Measurements from ENCODE around the gene DSCAM. TPM values are rescaled to one million over a fixed set of nuclear protein-coding genes. Genes with fewer than 3 reads are reported as not detected.

Gene DSCAM
- total and polyA plus RNA-seq, 10 of the 15 experiments (the other 5 are each of a cell fraction or from before 2014, with no cell fraction given): not detected

GRCh38 chr21:40318371-40318770, 528.6 kb downstream of the DSCAM start:
- ChIA-PET CTCF (no interaction called here), RAD21 (ENCODE audit: unreplicated experiment) (no interaction called here), POLR2A (no interaction called here), SMC1A (ENCODE audit: uncharacterized antibody, unreplicated experiment) (no interaction called here)
- H2AFZ ChIP-seq (ENCODE audit: control insufficient read depth, low read depth, low read length): no peak overlapping the region
- H3K27ac ChIP-seq (ENCODE audit: control insufficient read depth, insufficient read depth): no peak overlapping the region
- no peak overlapping the region for H3K4me2 ChIP-seq (ENCODE audit: control insufficient read depth, insufficient read depth)
- no peaks in the 10 kb centered on the region; the same call in 2 of the 3 replicates for H3K9me3 ChIP-seq (replicated peaks; ENCODE audit: control insufficient read depth, insufficient read depth, low read length)
- no peak overlapping the region for H3K9ac ChIP-seq (ENCODE audit: control insufficient read depth, insufficient read depth, low read length)
- H3K4me1 ChIP-seq (ENCODE audit: control insufficient read depth, insufficient read depth, low read length): no peaks in the 10 kb centered on the region
- H4K20me1 ChIP-seq (ENCODE audit: control insufficient read depth, insufficient read depth): no peaks in the 10 kb centered on the region
- FAIRE-seq (no peak), DNase-seq (ENCODE audit: low read depth, low spot score) (no peak), ATAC-seq (no peak)
- no peaks in the 10 kb centered on the region for H3K36me3 ChIP-seq (ENCODE audit: control insufficient read depth in 2 of 2, insufficient read depth in 2 of 2, low read length in 1 of 2)
- H3K79me2 ChIP-seq (ENCODE audit: control insufficient read depth, insufficient read depth, low read length): no peaks in the 10 kb centered on the region
- H3K4me3 ChIP-seq: no peak overlapping the region
- 49% methylated on average over 9 of the region's 9 CpGs for WGBS (ENCODE audit: insufficient coverage, insufficient replicate concordance, low lambda C conversion rate, missing lambda C conversion rate)
- no TSS peak for BruUV-seq (replicated peaks)
- in situ Hi-C loops (cut with MboI): no loop called here
- intact Hi-C loops (cut with micrococcal nuclease; ENCODE audit: unreplicated experiment): no loop called here
- no peaks in the 10 kb centered on the region for H3K27me3 ChIP-seq (replicated peaks in 1 of 2; ENCODE audit: control insufficient read depth in 2 of 2, insufficient read depth in 2 of 2, low read length in 1 of 2)
- TF ChIP-seq RBBP5 (conservative IDR thresholded peaks at IDR 0.05): no peak
- TF ChIP-seq NBN (IDR thresholded peaks at IDR 0.05): no peak
- TF ChIP-seq CUX1 (IDR thresholded peaks at IDR 0.05; ENCODE audit: insufficient replicate concordance, low read depth, low read length): no peak
- no peak for TF ChIP-seq NR2C1 (IDR thresholded peaks at IDR 0.05)
- TF ChIP-seq, protein P1, sequence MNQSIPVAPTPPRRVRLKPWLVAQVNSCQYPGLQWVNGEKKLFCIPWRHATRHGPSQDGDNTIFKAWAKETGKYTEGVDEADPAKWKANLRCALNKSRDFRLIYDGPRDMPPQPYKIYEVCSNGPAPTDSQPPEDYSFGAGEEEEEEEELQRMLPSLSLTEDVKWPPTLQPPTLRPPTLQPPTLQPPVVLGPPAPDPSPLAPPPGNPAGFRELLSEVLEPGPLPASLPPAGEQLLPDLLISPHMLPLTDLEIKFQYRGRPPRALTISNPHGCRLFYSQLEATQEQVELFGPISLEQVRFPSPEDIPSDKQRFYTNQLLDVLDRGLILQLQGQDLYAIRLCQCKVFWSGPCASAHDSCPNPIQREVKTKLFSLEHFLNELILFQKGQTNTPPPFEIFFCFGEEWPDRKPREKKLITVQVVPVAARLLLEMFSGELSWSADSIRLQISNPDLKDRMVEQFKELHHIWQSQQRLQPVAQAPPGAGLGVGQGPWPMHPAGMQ (IDR thresholded peaks at IDR 0.05; ENCODE audit: borderline replicate concordance): no peak
- no peak for TF ChIP-seq BACH1 (IDR thresholded peaks at IDR 0.05; ENCODE audit: borderline replicate concordance)
- TF ChIP-seq, protein P2, sequence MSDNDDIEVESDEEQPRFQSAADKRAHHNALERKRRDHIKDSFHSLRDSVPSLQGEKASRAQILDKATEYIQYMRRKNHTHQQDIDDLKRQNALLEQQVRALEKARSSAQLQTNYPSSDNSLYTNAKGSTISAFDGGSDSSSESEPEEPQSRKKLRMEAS (IDR thresholded peaks at IDR 0.05; ENCODE audit: low read depth, low read length): no peak
- TF ChIP-seq RFX5 (IDR thresholded peaks at IDR 0.05; ENCODE audit: low read depth, low read length): no peak
- TF ChIP-seq, protein P3, sequence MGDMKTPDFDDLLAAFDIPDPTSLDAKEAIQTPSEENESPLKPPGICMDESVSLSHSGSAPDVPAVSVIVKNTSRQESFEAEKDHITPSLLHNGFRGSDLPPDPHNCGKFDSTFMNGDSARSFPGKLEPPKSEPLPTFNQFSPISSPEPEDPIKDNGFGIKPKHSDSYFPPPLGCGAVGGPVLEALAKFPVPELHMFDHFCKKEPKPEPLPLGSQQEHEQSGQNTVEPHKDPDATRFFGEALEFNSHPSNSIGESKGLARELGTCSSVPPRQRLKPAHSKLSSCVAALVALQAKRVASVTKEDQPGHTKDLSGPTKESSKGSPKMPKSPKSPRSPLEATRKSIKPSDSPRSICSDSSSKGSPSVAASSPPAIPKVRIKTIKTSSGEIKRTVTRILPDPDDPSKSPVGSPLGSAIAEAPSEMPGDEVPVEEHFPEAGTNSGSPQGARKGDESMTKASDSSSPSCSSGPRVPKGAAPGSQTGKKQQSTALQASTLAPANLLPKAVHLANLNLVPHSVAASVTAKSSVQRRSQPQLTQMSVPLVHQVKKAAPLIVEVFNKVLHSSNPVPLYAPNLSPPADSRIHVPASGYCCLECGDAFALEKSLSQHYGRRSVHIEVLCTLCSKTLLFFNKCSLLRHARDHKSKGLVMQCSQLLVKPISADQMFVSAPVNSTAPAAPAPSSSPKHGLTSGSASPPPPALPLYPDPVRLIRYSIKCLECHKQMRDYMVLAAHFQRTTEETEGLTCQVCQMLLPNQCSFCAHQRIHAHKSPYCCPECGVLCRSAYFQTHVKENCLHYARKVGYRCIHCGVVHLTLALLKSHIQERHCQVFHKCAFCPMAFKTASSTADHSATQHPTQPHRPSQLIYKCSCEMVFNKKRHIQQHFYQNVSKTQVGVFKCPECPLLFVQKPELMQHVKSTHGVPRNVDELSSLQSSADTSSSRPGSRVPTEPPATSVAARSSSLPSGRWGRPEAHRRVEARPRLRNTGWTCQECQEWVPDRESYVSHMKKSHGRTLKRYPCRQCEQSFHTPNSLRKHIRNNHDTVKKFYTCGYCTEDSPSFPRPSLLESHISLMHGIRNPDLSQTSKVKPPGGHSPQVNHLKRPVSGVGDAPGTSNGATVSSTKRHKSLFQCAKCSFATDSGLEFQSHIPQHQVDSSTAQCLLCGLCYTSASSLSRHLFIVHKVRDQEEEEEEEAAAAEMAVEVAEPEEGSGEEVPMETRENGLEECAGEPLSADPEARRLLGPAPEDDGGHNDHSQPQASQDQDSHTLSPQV (IDR thresholded peaks at IDR 0.05): no peak
- TF ChIP-seq SIX5 (IDR thresholded peaks at IDR 0.05; ENCODE audit: low read depth, low read length, severe bottlenecking): no peak
- no peak for TF ChIP-seq CEBPB (IDR thresholded peaks at IDR 0.05; ENCODE audit: borderline replicate concordance in 1 of 2, low read depth in 2 of 2, low read length in 2 of 2)
- TF ChIP-seq ZZZ3 (IDR thresholded peaks at IDR 0.05; ENCODE audit: control insufficient read depth, insufficient read length, low read depth): no peak

Measured in GM12878 (cell line).